Endothelial cell of umbilical vein (primary cell): ENCODE measurements around the gene CSNK1G1. TPM values are rescaled to one million over a fixed set of nuclear protein-coding genes. Genes with fewer than 3 reads are reported as not detected.

Experiments used
- BruUV-seq: library from RNA; stranded (reverse); fragments of 400-500 nt; replicated peaks from 2 replicates; lab custom pipeline; 2021; lab: Mats Ljungman, UMichigan
- CTCF ChIA-PET: fragments of 300-600, 350-600 bp; sonication (Branson Sonifier 250); formaldehyde crosslinking; loops from one replicate; lab custom pipeline; 2021; ENCODE audit warnings: antibody characterized with exemption, inconsistent platforms; lab: Charles Lee
- POLR2A ChIA-PET: fragments of 300-600, 350-600 bp; sonication (Branson Sonifier 250); formaldehyde crosslinking; loops from one replicate; lab custom pipeline; 2021; ENCODE audit warnings: antibody characterized with exemption, inconsistent platforms; lab: Charles Lee
- DNase-seq: peaks from one replicate; pipeline ENCODE4 v3.0.0-alpha.2; 2011; ENCODE audit warnings: low read depth, low spot score
- FAIRE-seq: peaks from 2 replicates; lab custom pipeline; 2011; peaks lifted over from hg19 to GRCh38; lab: Jason Lieb, UNC
- H2AFZ ChIP-seq: 2 replicates; pipeline ENCODE4 v1.6.0; 2012; ENCODE audit warnings: low read depth, low read length, control low read depth, inconsistent platforms
- H3K27ac ChIP-seq: 2 replicates; pipeline ENCODE4 v1.5.1; 2011; ENCODE audit warnings: low read depth, mild to moderate bottlenecking, control low read depth, low read length, moderate library complexity; ENCODE audit not compliant: insufficient read depth
- H3K27me3 ChIP-seq, 2 experiments: 2 replicates each; pipeline versions ENCODE4 v1.6.0 to v1.6.1; 2011; ENCODE audit warnings: low read length in 2 of 2, mixed read lengths in 1 of 2; ENCODE audit not compliant: control insufficient read depth in 2 of 2, insufficient read depth in 2 of 2
- H3K36me3 ChIP-seq, 2 experiments: 2 replicates in 1 of 2; 3 replicates in 1 of 2; pipeline ENCODE4 v1.5.1; 2011; ENCODE audit warnings: low read length in 2 of 2, mild to moderate bottlenecking in 1 of 2, moderate library complexity in 1 of 2; ENCODE audit not compliant: control insufficient read depth in 2 of 2, insufficient read depth in 2 of 2; ENCODE audit errors: extremely low read depth in 1 of 2
- H3K4me1 ChIP-seq: 3 replicates; pipeline ENCODE4 v1.5.1; 2011; ENCODE audit warnings: mild to moderate bottlenecking, low read length; ENCODE audit not compliant: control insufficient read depth, insufficient read depth; ENCODE audit errors: extremely low read depth
- H3K4me2 ChIP-seq: 2 replicates; pipeline ENCODE4 v1.6.1; 2011; ENCODE audit warnings: low read length, control low read depth, mixed read lengths; ENCODE audit not compliant: insufficient read depth
- H3K4me3 ChIP-seq, 3 experiments: fragments of 200-600 bp in 1 of 3; sonication (generic), shearing (Covaris generic) in 1 of 3; replicated peaks in 1 of 3; 2 replicates each; pipeline ENCODE4 v1.5.1; 2011 to 2016; ENCODE audit warnings: control low read depth in 3 of 3, low read length in 3 of 3, mild to moderate bottlenecking in 2 of 3, inconsistent platforms in 1 of 3, low read depth in 1 of 3, moderate library complexity in 1 of 3; ENCODE audit not compliant: insufficient read depth in 1 of 3
- H3K79me2 ChIP-seq: 2 replicates; pipeline ENCODE4 v1.6.0; 2012; ENCODE audit warnings: low read length, inconsistent platforms; ENCODE audit not compliant: control insufficient read depth, insufficient read depth
- H3K9ac ChIP-seq: replicated peaks from 2 replicates; pipeline ENCODE3; 2011; ENCODE audit warnings: low read length, control low read depth; ENCODE audit not compliant: insufficient read depth; ENCODE audit errors: extremely low read depth
- H3K9me1 ChIP-seq: replicated peaks from 3 replicates; pipeline ENCODE4 v1.6.0; 2011; ENCODE audit warnings: mild to moderate bottlenecking, low read length; ENCODE audit not compliant: control insufficient read depth, insufficient read depth; ENCODE audit errors: extremely low read depth
- H3K9me3 ChIP-seq: replicated peaks from 2 replicates; pipeline ENCODE4 v1.5.1; 2012; ENCODE audit warnings: low read length, inconsistent platforms; ENCODE audit not compliant: control insufficient read depth, insufficient read depth
- H4K20me1 ChIP-seq: replicated peaks from 2 replicates; pipeline ENCODE3; 2011; ENCODE audit warnings: mild to moderate bottlenecking, low read length; ENCODE audit not compliant: control insufficient read depth, insufficient read depth; ENCODE audit errors: extremely low read depth
- EZH2 ChIP-seq: IDR thresholded peaks from 2 replicates; pipeline ENCODE4 v1.6.1; 2012; ENCODE audit warnings: borderline replicate concordance, low read depth, mild to moderate bottlenecking, moderate library complexity, low read length, inconsistent platforms; ENCODE audit not compliant: severe bottlenecking
- FOS ChIP-seq: IDR thresholded peaks from 2 replicates; pipeline ENCODE4 v1.6.1; 2011; ENCODE audit warnings: mild to moderate bottlenecking, low read length, moderate library complexity, borderline replicate concordance; ENCODE audit not compliant: insufficient read depth
- JUN ChIP-seq: IDR thresholded peaks from 2 replicates; pipeline ENCODE4 v1.6.1; 2011; ENCODE audit warnings: borderline replicate concordance, low read depth; ENCODE audit not compliant: insufficient read length, insufficient read depth
- dilution Hi-C: fragments of 300-500 bp; cut with MboI; formaldehyde crosslinking; loops from one replicate; pipeline ENCODE4 v1.15.0; 2019; ENCODE audit warnings: low sequenced_read_pairs; ENCODE audit not compliant: extremely low pct_ligation_motif_present
- intact Hi-C: fragments of 100-400 bp; cut with micrococcal nuclease; formaldehyde crosslinking; loops from one replicate; pipeline ENCODE4 v1.10.0; 2022
- polyA plus RNA-seq, 4 experiments: library from polyadenylated mRNA; depleted of rRNA in 3 of 4; stranded (reverse) in 3 of 4; unstranded in 1 of 4; fragments of >200 nt; gene quantifications; 2 replicates each; pipeline versions ENCODE4 v1.2.1 to v1.2.3, GENCODE V29; 2011 to 2012; ENCODE audit warnings: missing spikeins in 1 of 4
- total RNA-seq: library from RNA; stranded (reverse); gene quantifications from 2 replicates; pipeline ENCODE4 v1.2.3, GENCODE V29; 2021
- TF ChIP-seq, protein P1 (sequence below), 2 donors: IDR thresholded peaks; 1 replicate in 1 of 2; 2 replicates in 1 of 2; pipeline ENCODE4 v1.5.1; 2011; ENCODE audit warnings: low read length in 2 of 2, mild to moderate bottlenecking in 2 of 2, moderate library complexity in 2 of 2, control low read depth in 1 of 2, inconsistent platforms in 1 of 2, low read depth in 1 of 2; ENCODE audit not compliant: insufficient read depth in 1 of 2; ENCODE audit errors: extremely low read depth in 1 of 2
- TF ChIP-seq, protein P2 (sequence below): IDR thresholded peaks from 2 replicates; pipeline ENCODE4 v1.6.1; 2011; ENCODE audit not compliant: insufficient read depth, insufficient read length

Gene CSNK1G1
- total and polyA plus RNA-seq, 2 donors (not counting 3 experiments of a cell fraction or from before 2014, with no cell fraction given), result 9.0 to 31.7 TPM

DNA sequence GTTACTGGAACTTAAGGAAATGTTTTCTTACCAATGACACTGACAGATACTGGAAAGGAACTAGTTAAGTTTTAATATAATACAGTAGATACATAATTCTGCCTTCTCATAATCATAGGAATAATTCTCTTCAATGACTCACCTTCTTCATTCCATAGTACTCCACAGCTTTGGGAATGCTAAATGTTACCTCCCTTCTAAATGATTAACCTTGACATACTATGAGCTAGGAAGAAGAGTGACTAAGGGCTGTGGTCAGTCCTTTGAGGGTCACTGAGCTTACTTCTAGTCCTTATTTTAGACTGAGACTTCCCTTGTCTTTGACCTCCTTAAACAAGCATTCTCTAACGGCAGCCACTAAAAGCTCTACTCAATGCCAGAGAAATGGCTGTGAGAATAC lies 123.6 kb downstream of the CSNK1G1 start:
- no peaks in the 10 kb centered on the region for H3K9me1 ChIP-seq
- H3K4me2 ChIP-seq, result no peak overlapping the region
- CTCF ChIA-PET, result interaction anchor here (0.8 to 2.1 kb wide), 4 partner anchors 12 to 271 kb away, joined by 3 to 6 read pairs (median 4); no protein-coding TSS in a partner anchor
- peaks cover 2% of the 10 kb centered on the region for H3K79me2 ChIP-seq
- H3K4me3 ChIP-seq, result no peak overlapping the region
- no peak for FAIRE-seq
- no peak overlapping the region for H3K9ac ChIP-seq
- no peaks in the 10 kb centered on the region for H3K27me3 ChIP-seq
- H2AFZ ChIP-seq, result no peak overlapping the region
- no peak overlapping the region for H3K27ac ChIP-seq
- peaks cover 6% of the 10 kb centered on the region for H3K4me1 ChIP-seq
- no peak for DNase-seq
- dilution Hi-C loops, result no loop called here
- no TSS peak for BruUV-seq
- POLR2A ChIA-PET, result no interaction called here
- intact Hi-C loops, result no loop called here
- H3K36me3 ChIP-seq, result no peaks in the 10 kb centered on the region
- no peaks in the 10 kb centered on the region for H3K9me3 ChIP-seq
- H4K20me1 ChIP-seq, result peaks cover 3% of the 10 kb centered on the region
- TF ChIP-seq EZH2 (no peak), FOS (peak; percentile 42)

GRCh38 chr15:64229129-64229724 lies 126.7 kb downstream of the CSNK1G1 start:
- no peak overlapping the region for H3K9ac ChIP-seq
- DNase-seq, result no peak
- BruUV-seq, result no TSS peak
- H2AFZ ChIP-seq, result no peak overlapping the region
- no peaks in the 10 kb centered on the region for H3K36me3 ChIP-seq
- no peak overlapping the region for H3K27ac ChIP-seq
- no peaks in the 10 kb centered on the region for H3K27me3 ChIP-seq
- H3K9me3 ChIP-seq, result no peaks in the 10 kb centered on the region
- dilution Hi-C loops, result no loop called here
- H3K4me2 ChIP-seq, result no peak overlapping the region
- ChIA-PET CTCF (interaction anchor here (1.2 kb wide), 2 partner anchors 10 to 17 kb away, joined by 3 to 5 read pairs; no protein-coding TSS in a partner anchor), POLR2A (interaction anchor here (0.5 to 0.6 kb wide), 3 partner anchors 15 to 63 kb away, joined by 3 to 6 read pairs (median 3); no protein-coding TSS in a partner anchor)
- FAIRE-seq, result peak; percentile 28
- TF ChIP-seq, protein P1, sequence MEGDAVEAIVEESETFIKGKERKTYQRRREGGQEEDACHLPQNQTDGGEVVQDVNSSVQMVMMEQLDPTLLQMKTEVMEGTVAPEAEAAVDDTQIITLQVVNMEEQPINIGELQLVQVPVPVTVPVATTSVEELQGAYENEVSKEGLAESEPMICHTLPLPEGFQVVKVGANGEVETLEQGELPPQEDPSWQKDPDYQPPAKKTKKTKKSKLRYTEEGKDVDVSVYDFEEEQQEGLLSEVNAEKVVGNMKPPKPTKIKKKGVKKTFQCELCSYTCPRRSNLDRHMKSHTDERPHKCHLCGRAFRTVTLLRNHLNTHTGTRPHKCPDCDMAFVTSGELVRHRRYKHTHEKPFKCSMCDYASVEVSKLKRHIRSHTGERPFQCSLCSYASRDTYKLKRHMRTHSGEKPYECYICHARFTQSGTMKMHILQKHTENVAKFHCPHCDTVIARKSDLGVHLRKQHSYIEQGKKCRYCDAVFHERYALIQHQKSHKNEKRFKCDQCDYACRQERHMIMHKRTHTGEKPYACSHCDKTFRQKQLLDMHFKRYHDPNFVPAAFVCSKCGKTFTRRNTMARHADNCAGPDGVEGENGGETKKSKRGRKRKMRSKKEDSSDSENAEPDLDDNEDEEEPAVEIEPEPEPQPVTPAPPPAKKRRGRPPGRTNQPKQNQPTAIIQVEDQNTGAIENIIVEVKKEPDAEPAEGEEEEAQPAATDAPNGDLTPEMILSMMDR (IDR thresholded peaks at IDR 0.05; ENCODE audit: extremely low read depth in 1 of 2, insufficient read depth in 1 of 2, low read depth in 1 of 2, low read length in 2 of 2), result no peak
- TF ChIP-seq, protein P2, sequence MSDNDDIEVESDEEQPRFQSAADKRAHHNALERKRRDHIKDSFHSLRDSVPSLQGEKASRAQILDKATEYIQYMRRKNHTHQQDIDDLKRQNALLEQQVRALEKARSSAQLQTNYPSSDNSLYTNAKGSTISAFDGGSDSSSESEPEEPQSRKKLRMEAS, result no peak
- TF ChIP-seq EZH2 (no peak), JUN (no peak)
- H3K4me3 ChIP-seq, result no peak overlapping the region
- H3K9me1 ChIP-seq, result no peaks in the 10 kb centered on the region
- H4K20me1 ChIP-seq, result peaks cover 3% of the 10 kb centered on the region
- H3K4me1 ChIP-seq, result peaks cover 6% of the 10 kb centered on the region
- H3K79me2 ChIP-seq, result peaks cover 5% of the 10 kb centered on the region
- intact Hi-C loops, result no loop called here
